H1 (cell line): ENCODE data around the gene OTOS. TPM values are rescaled to one million over a fixed set of nuclear protein-coding genes. Genes with fewer than 3 reads are reported as not detected.

Experiments
- CTCF ChIA-PET: fragments of 300-600 bp; sonication (Branson Sonifier 250); formaldehyde crosslinking; loops from one replicate; lab custom pipeline; 2021; ENCODE audit not compliant: partially characterized antibody; lab: Charles Lee
- POLR2A ChIA-PET: fragments of 300-600 bp; sonication (Branson Sonifier 250); formaldehyde crosslinking; loops from one replicate; lab custom pipeline; 2021; ENCODE audit warnings: inconsistent platforms; ENCODE audit not compliant: partially characterized antibody; lab: Charles Lee
- DNase-seq, 2 experiments: peaks; one replicate each; pipeline versions ENCODE4 v3.0.0 to v3.0.0-alpha.2; 2010 to 2022; ENCODE audit warnings: low spot score in 2 of 2, low read depth in 1 of 2, mixed read lengths in 1 of 2
- FAIRE-seq: peaks from 2 replicates; lab custom pipeline; 2011; peaks lifted over from hg19 to GRCh38; lab: Jason Lieb, UNC
- H2AFZ ChIP-seq: 2 replicates; pipeline ENCODE4 v1.8.1; 2012; ENCODE audit warnings: low read length, inconsistent platforms
- H2AK5ac ChIP-seq: 2 replicates; pipeline ENCODE4 v1.6.1; 2013; ENCODE audit warnings: low read depth, low read length
- H2BK120ac ChIP-seq: replicated peaks from 2 replicates; pipeline ENCODE3; 2013; ENCODE audit warnings: low read depth, low read length, inconsistent platforms
- H2BK12ac ChIP-seq: 2 replicates; pipeline ENCODE4 v1.6.1; 2013; ENCODE audit warnings: low read depth, low read length
- H2BK15ac ChIP-seq: 2 replicates; pipeline ENCODE4 v1.6.1; 2013; ENCODE audit warnings: low read length
- H2BK20ac ChIP-seq: 2 replicates; pipeline ENCODE4 v1.6.1; 2013; ENCODE audit warnings: low read length
- H2BK5ac ChIP-seq: 2 replicates; pipeline ENCODE4 v1.6.1; 2013; ENCODE audit warnings: low read depth, low read length
- H3K14ac ChIP-seq: 2 replicates; pipeline ENCODE4 v1.6.1; 2013; ENCODE audit warnings: inconsistent platforms; ENCODE audit not compliant: insufficient read length
- H3K18ac ChIP-seq: 2 replicates; pipeline ENCODE4 v1.6.1; 2013; ENCODE audit warnings: low read length; ENCODE audit errors: extremely low read depth
- H3K23ac ChIP-seq: 2 replicates; pipeline ENCODE4 v1.6.1; 2013; ENCODE audit warnings: inconsistent platforms; ENCODE audit not compliant: insufficient read length
- H3K23me2 ChIP-seq: 2 replicates; pipeline ENCODE4 v1.6.1; 2013; ENCODE audit warnings: low read depth, low read length
- H3K27ac ChIP-seq: 2 replicates; pipeline ENCODE4 v1.6.1; 2011; ENCODE audit warnings: low read depth, low read length, inconsistent platforms
- H3K27me3 ChIP-seq, 4 experiments: replicated peaks in 1 of 4; 1 replicate in 1 of 4; 2 replicates in 3 of 4; pipeline versions ENCODE4 v1.6.1 to v1.8.1; 2011 to 2013; ENCODE audit warnings: low read length in 3 of 4, mild to moderate bottlenecking in 3 of 4, inconsistent platforms in 2 of 4, mixed read lengths in 2 of 4, moderate library complexity in 1 of 4; ENCODE audit not compliant: control insufficient read depth in 3 of 4, insufficient read depth in 3 of 4; ENCODE audit errors: extremely low read depth in 1 of 4
- H3K36me3 ChIP-seq, 4 experiments: 2 replicates each; pipeline versions ENCODE4 v1.6.1 to v1.8.1; 2011 to 2013; ENCODE audit warnings: mild to moderate bottlenecking in 4 of 4, low read length in 3 of 4, moderate library complexity in 2 of 4, control low read depth in 1 of 4, inconsistent platforms in 1 of 4; ENCODE audit not compliant: insufficient read depth in 4 of 4, control insufficient read depth in 2 of 4
- H3K4ac ChIP-seq: replicated peaks from 2 replicates; pipeline ENCODE3; 2013; ENCODE audit warnings: low read length, low read depth, mixed read lengths, inconsistent platforms; ENCODE audit not compliant: insufficient read length
- H3K4me1 ChIP-seq, 4 experiments: replicated peaks in 1 of 4; 1 replicate in 1 of 4; 2 replicates in 3 of 4; pipeline versions ENCODE4 v1.6.1 to v1.8.1; 2011 to 2013; ENCODE audit warnings: low read length in 3 of 4, inconsistent platforms in 2 of 4, mixed read lengths in 1 of 4; ENCODE audit not compliant: insufficient read depth in 4 of 4, control insufficient read depth in 3 of 4
- H3K4me2 ChIP-seq, 2 experiments: 2 replicates each; pipeline versions ENCODE4 v1.6.1 to v1.8.1; 2011 to 2013; ENCODE audit warnings: low read depth in 2 of 2, low read length in 2 of 2, control low read depth in 1 of 2, inconsistent platforms in 1 of 2, mild to moderate bottlenecking in 1 of 2; ENCODE audit not compliant: insufficient read depth in 1 of 2
- H3K4me3 ChIP-seq, 4 experiments: fragments of 200-600, 300-600 bp in 1 of 4; sonication (generic), shearing (Covaris generic), sonication (Bioruptor Twin) in 1 of 4; 2 replicates each; pipeline versions ENCODE4 v1.5.1 to v1.8.1; 2011 to 2016; ENCODE audit warnings: low read length in 4 of 4, low read depth in 3 of 4, control low read depth in 2 of 4, inconsistent platforms in 2 of 4, mild to moderate bottlenecking in 2 of 4, mixed read lengths in 1 of 4, moderate library complexity in 1 of 4; ENCODE audit not compliant: insufficient read depth in 2 of 4; ENCODE audit errors: extremely low read depth in 1 of 4
- H3K56ac ChIP-seq: replicated peaks from 2 replicates; pipeline ENCODE3; 2013; ENCODE audit warnings: low read depth, mild to moderate bottlenecking, mixed read lengths, low read length, inconsistent platforms; ENCODE audit not compliant: insufficient read length
- H3K79me1 ChIP-seq: 2 replicates; pipeline ENCODE4 v1.6.1; 2013; ENCODE audit warnings: low read depth, low read length, control low read depth
- H3K79me2 ChIP-seq, 2 experiments: 2 replicates each; pipeline versions ENCODE4 v1.6.1 to v1.8.1; 2012 to 2013; ENCODE audit warnings: low read length in 2 of 2, mild to moderate bottlenecking in 2 of 2, inconsistent platforms in 1 of 2; ENCODE audit not compliant: insufficient read depth in 2 of 2, control insufficient read depth in 1 of 2
- H3K9ac ChIP-seq, 4 experiments: replicated peaks in 1 of 4; 1 replicate in 1 of 4; 2 replicates in 3 of 4; pipeline versions ENCODE4 v1.6.1 to v1.8.1; 2011 to 2013; ENCODE audit warnings: low read depth in 3 of 4, low read length in 3 of 4, control low read depth in 2 of 4, mild to moderate bottlenecking in 2 of 4, moderate library complexity in 2 of 4, inconsistent platforms in 1 of 4; ENCODE audit errors: extremely low read depth in 1 of 4
- H3K9me3 ChIP-seq, 2 experiments: 2 replicates each; pipeline versions ENCODE4 v1.6.1 to v1.8.1; 2012 to 2013; ENCODE audit warnings: mild to moderate bottlenecking in 2 of 2, moderate library complexity in 2 of 2, control low read depth in 1 of 2, inconsistent platforms in 1 of 2, low read depth in 1 of 2, low read length in 1 of 2, mixed read lengths in 1 of 2; ENCODE audit not compliant: insufficient read depth in 2 of 2
- H4K20me1 ChIP-seq, 2 experiments: replicated peaks in 1 of 2; 2 replicates each; pipeline versions ENCODE3 to v1.8.1; 2011 to 2013; ENCODE audit warnings: inconsistent platforms in 2 of 2, low read length in 2 of 2, mild to moderate bottlenecking in 1 of 2; ENCODE audit not compliant: insufficient read depth in 2 of 2, control insufficient read depth in 1 of 2
- H4K5ac ChIP-seq: 2 replicates; pipeline ENCODE4 v1.6.1; 2013; ENCODE audit warnings: low read length, low read depth, mixed read lengths, inconsistent platforms; ENCODE audit not compliant: insufficient read length
- H4K8ac ChIP-seq: 2 replicates; pipeline ENCODE4 v1.8.0; 2013; ENCODE audit warnings: mild to moderate bottlenecking, moderate library complexity, low read length, inconsistent platforms; ENCODE audit not compliant: insufficient read depth; ENCODE audit errors: extremely low read depth
- H4K91ac ChIP-seq: replicated peaks from 2 replicates; pipeline ENCODE3; 2013; ENCODE audit warnings: low read length, mixed read lengths, inconsistent platforms; ENCODE audit not compliant: insufficient read length
- WGBS, 2 experiments: shearing (Covaris generic) in 1 of 2; methylation state at CpG; one replicate each; pipeline versions ENCODE4 v1.1.6 to v1.1.7; 2013 to 2015; ENCODE audit warnings: low lambda C conversion rate in 2 of 2, mixed read lengths in 2 of 2, inconsistent platforms in 1 of 2, low coverage in 1 of 2, missing lambda C conversion rate in 1 of 2; ENCODE audit not compliant: insufficient replicate concordance in 2 of 2, insufficient coverage in 1 of 2, insufficient read length in 1 of 2; ENCODE audit errors: extremely low coverage in 1 of 2, missing lambda C conversion rate in 1 of 2; 5-methylcytosine and 5-hydroxymethylcytosine counted together
- polyA plus RNA-seq, 7 experiments: library from polyadenylated mRNA; depleted of rRNA in 3 of 7; stranded (reverse) in 5 of 7; unstranded in 2 of 7; fragments of >200 nt in 5 of 7; fragments of 200-250 nt in 2 of 7; gene quantifications; 1 replicate in 5 of 7; 2 replicates in 1 of 7; 4 replicates in 1 of 7; pipeline versions ENCODE4 v1.2.1 to v1.2.3, GENCODE V29; 2011 to 2013; ENCODE audit warnings: missing spikeins in 2 of 7, mixed read lengths in 2 of 7
- total RNA-seq: library from RNA; stranded (reverse); fragmentation: NEBNext Ultra II Directional; extraction: Animal tissue kit (Norgen Biotek cat#: 25700); gene quantifications from 2 replicates; pipeline ENCODE4 v1.2.1, GENCODE V29; 2021

The OTOS gene
- total and polyA plus RNA-seq, 2 of the 8 experiments (the other 6 are each of a cell fraction or from before 2014, with no cell fraction given) = 0.17 TPM; not detected in 1

DNA sequence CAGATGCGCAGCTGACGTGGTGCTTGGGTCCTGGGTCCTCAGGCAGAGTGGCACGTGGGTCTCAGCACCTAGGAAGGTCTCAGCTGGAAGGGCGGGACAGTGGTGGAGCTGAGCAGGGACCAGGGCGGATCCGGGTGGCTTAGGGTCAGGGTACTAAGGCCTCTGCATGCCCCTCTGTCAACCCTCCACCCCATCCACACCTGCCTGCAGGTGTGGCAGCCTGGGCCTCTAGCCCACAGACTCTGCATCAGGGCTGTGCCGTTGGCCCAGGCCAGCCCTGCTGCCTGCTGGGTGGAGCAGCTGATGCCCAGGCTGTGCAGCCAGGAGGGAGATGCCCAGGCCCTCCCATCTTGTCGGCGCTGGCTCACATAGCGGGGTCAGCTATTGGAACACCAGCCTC is 24.6 kb upstream of the OTOS start:
- no peak overlapping the region for H4K8ac ChIP-seq
- no peaks in the 10 kb centered on the region for H3K79me1 ChIP-seq
- peaks cover 3% of the 10 kb centered on the region; the same call in 1 of the 2 replicates for H3K23me2 ChIP-seq
- H3K9ac ChIP-seq = no peak overlapping the region
- no peak overlapping the region for H3K4me2 ChIP-seq
- no peak overlapping the region for H3K27ac ChIP-seq
- H4K20me1 ChIP-seq = no peaks in the 10 kb centered on the region
- H2BK5ac ChIP-seq = no peak overlapping the region
- no peak overlapping the region for H3K14ac ChIP-seq
- no peaks in the 10 kb centered on the region; a peak in 1 of 7 replicates for H3K27me3 ChIP-seq
- no peak overlapping the region for H3K23ac ChIP-seq
- H2AFZ ChIP-seq = no peak overlapping the region
- no peaks in the 10 kb centered on the region for H3K4me1 ChIP-seq
- WGBS, 2 experiments = 98% methylated on average over 8 of the region's 10 CpGs; no CpG with 5 or more reads in 1 of the 2 experiments
- H3K56ac ChIP-seq = no peak overlapping the region
- H3K18ac ChIP-seq = no peak overlapping the region
- H2BK15ac ChIP-seq = no peak overlapping the region
- H3K9me3 ChIP-seq = peaks cover 0 to 4% of the 10 kb centered on the region in 2 experiments; a peak in 2 of 4 replicates
- no peak overlapping the region for H3K4ac ChIP-seq
- POLR2A ChIA-PET = no interaction called here
- H2AK5ac ChIP-seq = no peak overlapping the region
- H2BK12ac ChIP-seq = no peak overlapping the region
- H4K5ac ChIP-seq = no peak overlapping the region
- no peak for DNase-seq
- FAIRE-seq = no peak
- CTCF ChIA-PET = no interaction called here
- no peak overlapping the region for H4K91ac ChIP-seq
- H2BK120ac ChIP-seq = no peak overlapping the region
- H3K79me2 ChIP-seq = no peaks in the 10 kb centered on the region
- H2BK20ac ChIP-seq = no peak overlapping the region
- H3K4me3 ChIP-seq = no peak overlapping the region
- no peaks in the 10 kb centered on the region for H3K36me3 ChIP-seq
